ENCODE results near the gene LRRIQ1.

DNA sequence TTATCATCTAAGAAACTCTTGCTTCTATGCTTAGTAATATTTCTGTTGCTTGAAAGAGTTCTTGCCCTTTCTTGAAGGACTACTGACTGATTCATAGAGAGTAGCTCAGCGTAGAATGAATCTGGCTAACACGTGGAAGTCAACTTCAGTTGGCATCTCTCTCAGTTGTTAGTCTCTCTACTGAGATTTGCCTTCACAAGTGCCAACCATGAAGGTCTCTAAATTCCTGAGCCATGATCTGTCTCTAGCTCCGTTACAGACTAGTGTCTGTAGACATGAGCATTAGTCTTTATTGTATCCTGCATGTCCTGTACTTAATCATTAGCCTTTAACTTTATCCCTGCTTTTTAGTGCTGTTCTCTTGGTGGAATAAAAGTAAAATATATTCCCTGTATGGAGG is 224.7 kb downstream of the LRRIQ1 start:
- TF ChIP-seq, protein P1, sequence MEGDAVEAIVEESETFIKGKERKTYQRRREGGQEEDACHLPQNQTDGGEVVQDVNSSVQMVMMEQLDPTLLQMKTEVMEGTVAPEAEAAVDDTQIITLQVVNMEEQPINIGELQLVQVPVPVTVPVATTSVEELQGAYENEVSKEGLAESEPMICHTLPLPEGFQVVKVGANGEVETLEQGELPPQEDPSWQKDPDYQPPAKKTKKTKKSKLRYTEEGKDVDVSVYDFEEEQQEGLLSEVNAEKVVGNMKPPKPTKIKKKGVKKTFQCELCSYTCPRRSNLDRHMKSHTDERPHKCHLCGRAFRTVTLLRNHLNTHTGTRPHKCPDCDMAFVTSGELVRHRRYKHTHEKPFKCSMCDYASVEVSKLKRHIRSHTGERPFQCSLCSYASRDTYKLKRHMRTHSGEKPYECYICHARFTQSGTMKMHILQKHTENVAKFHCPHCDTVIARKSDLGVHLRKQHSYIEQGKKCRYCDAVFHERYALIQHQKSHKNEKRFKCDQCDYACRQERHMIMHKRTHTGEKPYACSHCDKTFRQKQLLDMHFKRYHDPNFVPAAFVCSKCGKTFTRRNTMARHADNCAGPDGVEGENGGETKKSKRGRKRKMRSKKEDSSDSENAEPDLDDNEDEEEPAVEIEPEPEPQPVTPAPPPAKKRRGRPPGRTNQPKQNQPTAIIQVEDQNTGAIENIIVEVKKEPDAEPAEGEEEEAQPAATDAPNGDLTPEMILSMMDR (IDR thresholded peaks at IDR 0.05; ENCODE audit: low read depth, low read length), result no peak
- no peak for TF ChIP-seq EZH2phosphoT487 (IDR thresholded peaks at IDR 0.05; ENCODE audit: low read depth)
